GM12801 (cell line): ENCODE data around the gene CSNK1D.

Source experiments
- CTCF ChIP-seq: IDR thresholded peaks from one replicate; pipeline ENCODE4 v1.5.1; 2011; ENCODE audit warnings: control low read depth; ENCODE audit not compliant: insufficient read length; ENCODE audit errors: extremely low read depth

The CSNK1D gene

GRCh38 chr17:82273327-82274133, at the start of gene CSNK1D:
CSNK1D (minus strand) TSS chr17:82273700; CDS start chr17:82273381, 319 bp downstream.
- TF ChIP-seq CTCF, result no peak

DNA sequence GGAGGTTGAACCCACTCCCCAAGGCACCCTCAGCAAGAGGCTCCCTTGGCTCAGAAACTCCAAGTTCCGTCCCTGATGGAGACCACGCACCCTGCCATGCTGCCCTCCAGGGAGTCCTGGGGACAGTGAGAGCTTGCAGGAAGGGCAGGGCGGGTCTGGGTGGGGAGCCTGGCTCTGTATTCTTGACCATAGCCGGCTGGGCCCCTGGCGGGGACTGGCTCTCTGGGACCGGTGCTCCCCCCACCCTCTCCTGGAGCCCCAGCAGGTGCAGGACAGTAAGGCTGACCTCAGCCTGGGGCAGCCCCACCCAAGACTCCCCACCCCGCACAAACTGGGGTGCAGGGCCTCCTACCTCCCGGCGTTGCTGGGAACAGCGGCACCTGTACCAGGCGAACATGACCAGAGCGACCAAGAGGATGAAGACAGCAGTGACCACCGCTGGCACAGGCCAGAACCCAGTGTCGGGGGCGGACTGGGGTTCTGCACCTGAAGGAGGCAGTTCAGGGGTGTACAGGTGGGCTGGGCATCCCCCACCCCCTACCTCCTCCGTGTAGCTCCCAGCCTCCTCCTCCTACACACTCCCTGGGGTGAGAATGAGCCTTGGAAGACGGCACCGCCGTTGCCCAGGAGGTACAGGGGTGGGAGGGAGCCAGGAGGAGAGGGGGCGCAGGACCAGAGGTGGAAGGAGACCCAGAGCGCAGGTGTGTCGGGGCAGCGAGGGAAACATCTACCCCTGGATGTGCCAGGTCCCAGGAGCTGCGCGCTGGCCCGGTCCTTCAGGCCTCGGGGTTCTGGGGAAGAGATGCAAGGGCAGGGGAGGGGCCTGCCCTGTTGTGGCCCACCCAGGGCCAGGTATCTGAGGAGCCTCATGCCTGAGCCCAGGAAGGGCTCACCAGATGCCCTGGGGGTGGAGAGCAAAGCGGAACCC, 49.3 kb upstream of the CSNK1D start:
- no peak for TF ChIP-seq CTCF

DNA sequence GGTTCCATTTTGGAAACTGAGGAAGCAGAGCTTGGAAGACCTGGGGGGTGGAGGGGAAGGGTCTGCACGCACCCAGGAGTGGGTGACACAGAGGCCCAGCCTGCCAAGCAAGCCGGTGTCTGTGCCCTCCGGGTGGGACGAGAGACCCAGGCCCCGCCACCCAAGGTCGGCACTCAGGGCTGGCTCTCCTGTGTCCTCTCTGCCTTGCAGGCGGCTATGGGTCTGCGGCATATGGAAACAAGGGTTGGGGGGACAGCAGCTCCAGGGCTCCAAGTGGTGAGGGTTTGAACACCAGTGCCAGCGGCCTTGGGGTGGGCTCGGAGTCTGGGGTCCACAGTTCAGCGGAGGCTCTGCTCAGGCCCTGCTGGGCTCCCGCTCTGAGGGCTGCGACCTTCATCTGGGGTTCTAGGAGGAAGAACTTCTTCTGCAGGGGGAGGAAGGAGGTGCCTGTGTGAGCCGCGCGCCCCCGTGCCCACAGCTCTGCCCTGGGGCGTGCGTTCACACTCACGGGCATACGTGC, 48.5 kb upstream of the CSNK1D start:
- TF ChIP-seq CTCF, result no peak

GRCh38 chr17:82320956-82321927, 47.7 kb upstream of the CSNK1D start:
- TF ChIP-seq CTCF, result no peak

- no peak for TF ChIP-seq CTCF
Observed at GRCh38 chr17:82320140-82320840, 46.8 kb upstream of the CSNK1D start.

GRCh38 chr17:82319619-82320062, 46.1 kb upstream of the CSNK1D start:
- TF ChIP-seq CTCF, result no peak
